ENCODE data around the gene OR7A10. TPM values are rescaled to one million over a fixed set of nuclear protein-coding genes. Genes with fewer than 3 reads are reported as not detected.

The OR7A10 gene
- total RNA-seq, 1 donor from 2014 or later: not detected

DNA sequence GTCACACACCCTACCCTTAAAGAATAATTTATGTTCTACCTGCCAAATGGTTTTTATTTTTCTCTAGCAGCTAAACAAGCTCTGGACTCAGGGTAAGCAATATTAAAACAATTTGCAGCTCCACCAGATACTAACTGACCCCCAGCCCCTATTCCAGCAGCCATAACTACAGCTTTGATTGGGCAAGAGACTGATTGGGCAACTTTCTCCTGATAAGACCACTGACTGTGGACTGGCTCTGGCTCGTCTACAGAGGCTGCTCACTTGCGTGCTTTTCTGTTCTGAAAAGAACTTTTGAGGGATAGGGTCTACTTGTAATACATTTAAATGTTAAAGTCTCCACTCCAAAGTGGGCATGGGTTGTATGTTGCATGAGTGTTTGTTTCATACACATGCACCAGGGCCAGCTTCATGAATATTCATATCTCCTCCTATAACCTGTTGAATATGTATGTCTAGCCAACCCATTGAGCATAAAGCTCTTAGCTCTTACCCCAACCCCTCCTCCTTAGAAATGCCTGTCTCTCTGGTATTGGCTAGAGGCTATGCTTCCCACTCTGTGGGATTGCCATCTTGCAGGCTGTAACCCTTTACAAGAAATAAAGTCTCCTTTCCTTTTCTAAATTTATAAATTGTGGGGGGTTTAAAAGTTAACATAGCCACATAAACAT lies 33.6 kb downstream of the OR7A10 start:
- TF ChIP-seq, protein P1, sequence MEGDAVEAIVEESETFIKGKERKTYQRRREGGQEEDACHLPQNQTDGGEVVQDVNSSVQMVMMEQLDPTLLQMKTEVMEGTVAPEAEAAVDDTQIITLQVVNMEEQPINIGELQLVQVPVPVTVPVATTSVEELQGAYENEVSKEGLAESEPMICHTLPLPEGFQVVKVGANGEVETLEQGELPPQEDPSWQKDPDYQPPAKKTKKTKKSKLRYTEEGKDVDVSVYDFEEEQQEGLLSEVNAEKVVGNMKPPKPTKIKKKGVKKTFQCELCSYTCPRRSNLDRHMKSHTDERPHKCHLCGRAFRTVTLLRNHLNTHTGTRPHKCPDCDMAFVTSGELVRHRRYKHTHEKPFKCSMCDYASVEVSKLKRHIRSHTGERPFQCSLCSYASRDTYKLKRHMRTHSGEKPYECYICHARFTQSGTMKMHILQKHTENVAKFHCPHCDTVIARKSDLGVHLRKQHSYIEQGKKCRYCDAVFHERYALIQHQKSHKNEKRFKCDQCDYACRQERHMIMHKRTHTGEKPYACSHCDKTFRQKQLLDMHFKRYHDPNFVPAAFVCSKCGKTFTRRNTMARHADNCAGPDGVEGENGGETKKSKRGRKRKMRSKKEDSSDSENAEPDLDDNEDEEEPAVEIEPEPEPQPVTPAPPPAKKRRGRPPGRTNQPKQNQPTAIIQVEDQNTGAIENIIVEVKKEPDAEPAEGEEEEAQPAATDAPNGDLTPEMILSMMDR (conservative IDR thresholded peaks at IDR 0.05): no peak
- DNase-seq (ENCODE audit: low read depth, low spot score): no peak
- H3K27ac Mint-ChIP-seq (ENCODE audit: unreplicated experiment): no peak overlapping the region
- peaks cover 36% of the 10 kb centered on the region for H3K27me3 Mint-ChIP-seq (ENCODE audit: low read depth)
- no peaks in the 10 kb centered on the region for H3K36me3 Mint-ChIP-seq (ENCODE audit: low read depth)
- no peak overlapping the region for H3K4me3 Mint-ChIP-seq
- no peaks in the 10 kb centered on the region for H3K9me3 Mint-ChIP-seq
- no peaks in the 10 kb centered on the region for H3K4me1 Mint-ChIP-seq

DNA sequence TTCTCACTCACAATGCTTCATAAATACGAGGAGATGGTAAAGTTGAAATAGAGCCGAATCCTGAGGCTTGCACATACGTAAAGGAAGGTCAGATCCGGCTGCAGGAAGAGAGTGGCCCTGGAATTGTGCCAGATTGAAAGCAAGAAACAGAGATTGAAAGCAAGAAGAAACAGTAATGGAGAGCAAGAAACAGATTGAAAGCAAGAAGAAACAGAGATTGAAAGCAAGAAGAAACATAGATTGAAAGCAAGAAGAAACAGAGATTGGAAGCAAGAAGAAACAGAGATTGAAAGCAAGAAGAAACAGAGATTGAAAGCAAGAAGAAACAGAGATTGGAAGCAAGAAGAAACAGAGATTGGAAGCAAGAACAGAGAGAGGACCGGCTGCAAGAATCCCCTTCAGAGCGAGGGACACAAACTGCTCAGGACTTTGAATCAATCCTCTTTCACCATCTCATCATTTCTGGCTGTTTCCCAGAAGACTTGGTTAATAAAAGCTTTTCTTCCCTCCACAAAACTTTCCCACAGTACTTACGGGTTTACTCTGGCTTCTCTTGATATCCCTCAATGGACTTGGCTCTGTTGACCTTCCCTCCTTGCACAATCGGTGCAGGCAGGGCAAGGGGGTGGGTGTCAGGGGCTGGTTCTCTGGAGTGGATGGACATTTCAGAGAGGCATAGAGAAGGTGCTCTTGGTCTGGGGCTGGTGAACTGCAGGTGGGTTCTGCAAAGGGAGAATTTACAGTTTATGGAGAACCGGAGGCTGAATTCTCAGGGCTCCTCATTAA lies 39.3 kb downstream of the OR7A10 start:
- Mint-ChIP-seq H3K36me3 (ENCODE audit: low read depth) (no peaks in the 10 kb centered on the region), H3K9me3 (no peaks in the 10 kb centered on the region), H3K4me3 (no peak overlapping the region), H3K27me3 (ENCODE audit: low read depth) (peaks cover 50% of the 10 kb centered on the region), H3K27ac (ENCODE audit: unreplicated experiment) (no peak overlapping the region), H3K4me1 (no peaks in the 10 kb centered on the region)
- TF ChIP-seq, protein P1 (conservative IDR thresholded peaks at IDR 0.05): no peak
- no peak for DNase-seq (ENCODE audit: low read depth, low spot score)

DNA sequence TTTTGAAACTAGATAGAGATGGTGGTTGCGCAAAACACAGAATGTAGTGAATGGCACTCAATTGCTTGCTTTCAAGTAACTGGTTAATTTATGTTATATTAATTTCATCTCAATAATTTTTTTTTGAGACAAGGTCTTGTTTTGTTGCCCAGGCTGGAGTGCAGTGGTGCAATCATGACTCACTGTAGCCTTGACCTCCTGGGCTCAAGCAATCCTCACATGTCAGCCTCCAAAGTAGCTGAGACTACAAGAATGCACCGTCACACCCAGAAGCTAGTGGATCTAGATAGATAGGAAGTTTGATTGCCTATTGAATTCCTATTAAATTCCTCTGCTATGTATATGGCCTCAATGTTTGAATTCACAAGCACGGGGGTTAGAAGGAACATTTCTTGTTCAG lies 44.0 kb downstream of the OR7A10 start:
- no peak overlapping the region for H3K27ac Mint-ChIP-seq (ENCODE audit: unreplicated experiment)
- H3K9me3 Mint-ChIP-seq: no peaks in the 10 kb centered on the region
- no peaks in the 10 kb centered on the region for H3K36me3 Mint-ChIP-seq (ENCODE audit: low read depth)
- H3K27me3 Mint-ChIP-seq (ENCODE audit: low read depth): peaks cover 58% of the 10 kb centered on the region
- no peaks in the 10 kb centered on the region for H3K4me1 Mint-ChIP-seq
- no peak overlapping the region for H3K4me3 Mint-ChIP-seq
- DNase-seq (ENCODE audit: low read depth, low spot score): no peak
- TF ChIP-seq, protein P1 (conservative IDR thresholded peaks at IDR 0.05): no peak

GRCh38 chr19:14798760-14799159 lies 50.0 kb downstream of the OR7A10 start:
- peaks cover 2% of the 10 kb centered on the region for H3K9me3 Mint-ChIP-seq
- DNase-seq (ENCODE audit: low read depth, low spot score): no peak
- no peak overlapping the region for H3K27ac Mint-ChIP-seq (ENCODE audit: unreplicated experiment)
- no peaks in the 10 kb centered on the region for H3K36me3 Mint-ChIP-seq (ENCODE audit: low read depth)
- no peaks in the 10 kb centered on the region for H3K4me1 Mint-ChIP-seq
- H3K4me3 Mint-ChIP-seq: no peak overlapping the region
- peaks cover 59% of the 10 kb centered on the region for H3K27me3 Mint-ChIP-seq (ENCODE audit: low read depth)
- TF ChIP-seq, protein P1 (conservative IDR thresholded peaks at IDR 0.05): no peak

DNA sequence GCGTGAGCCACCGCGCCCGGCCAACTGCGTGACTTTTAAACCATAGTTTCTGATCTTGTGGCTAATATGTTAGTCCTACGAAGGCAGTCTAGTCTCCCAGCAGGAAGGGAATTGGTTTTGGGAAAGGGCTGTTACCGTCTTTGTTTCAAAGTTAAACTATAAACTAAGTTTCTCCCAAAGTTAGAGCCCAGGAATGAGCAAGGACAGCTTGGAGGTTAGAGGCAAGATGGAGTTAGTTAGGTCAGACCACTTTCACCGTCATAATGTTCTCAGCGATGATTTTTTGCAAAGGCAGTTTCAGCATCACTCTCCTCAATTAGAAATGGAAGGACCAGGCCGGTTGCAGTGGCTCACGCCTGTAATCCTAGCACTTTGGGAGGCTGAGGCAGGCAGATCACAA lies 52.7 kb downstream of the OR7A10 start:
- TF ChIP-seq, protein P1 (conservative IDR thresholded peaks at IDR 0.05): no peak
- H3K4me3 Mint-ChIP-seq: no peak overlapping the region
- H3K36me3 Mint-ChIP-seq (ENCODE audit: low read depth): no peaks in the 10 kb centered on the region
- no peak for DNase-seq (ENCODE audit: low read depth, low spot score)
- H3K27me3 Mint-ChIP-seq (ENCODE audit: low read depth): peaks cover 66% of the 10 kb centered on the region
- H3K9me3 Mint-ChIP-seq: peaks cover 2% of the 10 kb centered on the region
- H3K27ac Mint-ChIP-seq (ENCODE audit: unreplicated experiment): no peak overlapping the region
- H3K4me1 Mint-ChIP-seq: no peaks in the 10 kb centered on the region
